B cell (primary cell): Measurements from ENCODE around the gene OR2J3.

Source experiments
- EZH2 ChIP-seq: IDR thresholded peaks from 2 replicates; pipeline ENCODE4 v1.6.1; 2012; ENCODE audit warnings: borderline replicate concordance, low read depth, mild to moderate bottlenecking, moderate library complexity, low read length; ENCODE audit not compliant: insufficient read depth, poor library complexity, severe bottlenecking
- TF ChIP-seq, protein P1 (sequence below): fragments of 200-600 bp; IDR thresholded peaks from one replicate; pipeline ENCODE4 v1.8.0; 2022; ENCODE audit warnings: antibody characterized with exemption, mild to moderate bottlenecking

- TF ChIP-seq, protein P1, sequence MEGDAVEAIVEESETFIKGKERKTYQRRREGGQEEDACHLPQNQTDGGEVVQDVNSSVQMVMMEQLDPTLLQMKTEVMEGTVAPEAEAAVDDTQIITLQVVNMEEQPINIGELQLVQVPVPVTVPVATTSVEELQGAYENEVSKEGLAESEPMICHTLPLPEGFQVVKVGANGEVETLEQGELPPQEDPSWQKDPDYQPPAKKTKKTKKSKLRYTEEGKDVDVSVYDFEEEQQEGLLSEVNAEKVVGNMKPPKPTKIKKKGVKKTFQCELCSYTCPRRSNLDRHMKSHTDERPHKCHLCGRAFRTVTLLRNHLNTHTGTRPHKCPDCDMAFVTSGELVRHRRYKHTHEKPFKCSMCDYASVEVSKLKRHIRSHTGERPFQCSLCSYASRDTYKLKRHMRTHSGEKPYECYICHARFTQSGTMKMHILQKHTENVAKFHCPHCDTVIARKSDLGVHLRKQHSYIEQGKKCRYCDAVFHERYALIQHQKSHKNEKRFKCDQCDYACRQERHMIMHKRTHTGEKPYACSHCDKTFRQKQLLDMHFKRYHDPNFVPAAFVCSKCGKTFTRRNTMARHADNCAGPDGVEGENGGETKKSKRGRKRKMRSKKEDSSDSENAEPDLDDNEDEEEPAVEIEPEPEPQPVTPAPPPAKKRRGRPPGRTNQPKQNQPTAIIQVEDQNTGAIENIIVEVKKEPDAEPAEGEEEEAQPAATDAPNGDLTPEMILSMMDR = no peak
- TF ChIP-seq EZH2 = no peak
Observed at GRCh38 chr6:29092957-29093356, 14.9 kb upstream of the OR2J3 start.
